ENCODE results near the gene RYR2. TPM values are rescaled to one million over a fixed set of nuclear protein-coding genes. Genes with fewer than 3 reads are reported as not detected.

The RYR2 gene
- total and polyA plus RNA-seq, 2 of the 8 experiments (the other 6 are each of a cell fraction or from before 2014, with no cell fraction given), result 1.3 to 4.4 TPM

- H3K27me3 ChIP-seq (replicated peaks in 1 of 4; ENCODE audit: control insufficient read depth in 3 of 4, extremely low read depth in 1 of 4, insufficient read depth in 3 of 4, low read length in 3 of 4), result no peaks in the 10 kb centered on the region
- H2BK20ac ChIP-seq (ENCODE audit: low read length), result no peak overlapping the region
- H2BK120ac ChIP-seq (replicated peaks; ENCODE audit: low read depth, low read length), result no peak overlapping the region
- POLR2A ChIA-PET (ENCODE audit: partially characterized antibody), result no interaction called here
- no peak overlapping the region for H3K4me2 ChIP-seq (ENCODE audit: insufficient read depth in 1 of 2, low read depth in 2 of 2, low read length in 2 of 2)
- FAIRE-seq (no peak), DNase-seq (ENCODE audit: low read depth in 1 of 2, low spot score in 2 of 2) (no peak)
- no peak overlapping the region for H3K4me3 ChIP-seq (ENCODE audit: extremely low read depth in 1 of 4, insufficient read depth in 2 of 4, low read depth in 3 of 4, low read length in 4 of 4)
- H3K4ac ChIP-seq (replicated peaks; ENCODE audit: insufficient read length, low read depth, low read length), result no peak overlapping the region
- no peak overlapping the region for H2BK5ac ChIP-seq (ENCODE audit: low read depth, low read length)
- CTCF ChIA-PET (ENCODE audit: partially characterized antibody), result interaction anchor here (1.0 kb wide), 1 partner anchor 322 kb away, joined by 3 read pairs; no protein-coding TSS in a partner anchor
- H2BK12ac ChIP-seq (ENCODE audit: low read depth, low read length), result no peak overlapping the region
- no peak overlapping the region for H2AFZ ChIP-seq (ENCODE audit: low read length)
- H3K79me2 ChIP-seq (ENCODE audit: control insufficient read depth in 1 of 2, insufficient read depth in 2 of 2, low read length in 2 of 2), result no peaks in the 10 kb centered on the region
- H3K18ac ChIP-seq (ENCODE audit: extremely low read depth, low read length), result no peak overlapping the region
- whole genome bisulfite sequencing, 2 experiments (ENCODE audit: extremely low coverage in 1 of 2, insufficient coverage in 1 of 2, insufficient read length in 1 of 2, insufficient replicate concordance in 2 of 2, low coverage in 1 of 2, low lambda C conversion rate in 2 of 2, missing lambda C conversion rate in 1 of 2), result 87% methylated on average over 2 of the region's 2 CpGs; no CpG with 5 or more reads in 1 of the 2 experiments
- H3K27ac ChIP-seq (ENCODE audit: low read depth, low read length), result no peak overlapping the region
- H3K23ac ChIP-seq (ENCODE audit: insufficient read length), result no peak overlapping the region
- no peak overlapping the region for H3K56ac ChIP-seq (replicated peaks; ENCODE audit: insufficient read length, low read depth, low read length)
- no peaks in the 10 kb centered on the region for H3K4me1 ChIP-seq (replicated peaks in 1 of 4; ENCODE audit: control insufficient read depth in 3 of 4, insufficient read depth in 4 of 4, low read length in 3 of 4)
- no peak overlapping the region for H2AK5ac ChIP-seq (ENCODE audit: low read depth, low read length)
- H4K5ac ChIP-seq (ENCODE audit: insufficient read length, low read depth, low read length), result no peak overlapping the region
- H2BK15ac ChIP-seq (ENCODE audit: low read length), result no peak overlapping the region
- no peaks in the 10 kb centered on the region for H3K9me3 ChIP-seq (ENCODE audit: insufficient read depth in 2 of 2, low read depth in 1 of 2, low read length in 1 of 2)
- H3K9ac ChIP-seq (replicated peaks in 1 of 4; ENCODE audit: extremely low read depth in 1 of 4, low read depth in 3 of 4, low read length in 3 of 4), result no peak overlapping the region
- H3K23me2 ChIP-seq (ENCODE audit: low read depth, low read length), result no peaks in the 10 kb centered on the region
- H3K79me1 ChIP-seq (ENCODE audit: low read depth, low read length), result no peaks in the 10 kb centered on the region
- no peak overlapping the region for H4K91ac ChIP-seq (replicated peaks; ENCODE audit: insufficient read length, low read length)
- H3K14ac ChIP-seq (ENCODE audit: insufficient read length), result no peak overlapping the region
- no peaks in the 10 kb centered on the region for H4K20me1 ChIP-seq (replicated peaks in 1 of 2; ENCODE audit: control insufficient read depth in 1 of 2, insufficient read depth in 2 of 2, low read length in 2 of 2)
- no peaks in the 10 kb centered on the region for H3K36me3 ChIP-seq (ENCODE audit: control insufficient read depth in 2 of 4, insufficient read depth in 4 of 4, low read length in 3 of 4)
- no peak overlapping the region for H4K8ac ChIP-seq (ENCODE audit: extremely low read depth, insufficient read depth, low read length)
Measured at GRCh38 chr1:237367758-237368157, 325.8 kb downstream of the RYR2 start.
